WTC11 (cell line): ENCODE results near the gene RITA1.

Source experiments
- CBFB ChIP-seq: sonication (generic); formaldehyde crosslinking; IDR thresholded peaks from 2 replicates; pipeline ENCODE4 v1.8.1; 2022; ENCODE audit warnings: mild to moderate bottlenecking, low read depth, missing genetic modification reagents
- FOXJ3 ChIP-seq: sonication (generic); formaldehyde crosslinking; IDR thresholded peaks from 2 replicates; pipeline ENCODE4 v1.9.0; 2021; ENCODE audit warnings: missing genetic modification reagents, mild to moderate bottlenecking, borderline replicate concordance
- GRHL2 ChIP-seq: fragments of 250-450 bp; sonication (Bioruptor Pico); IDR thresholded peaks from 2 replicates; pipeline ENCODE4 v1.8.0; 2022; ENCODE audit warnings: mild to moderate bottlenecking, moderate library complexity; ENCODE audit not compliant: insufficient replicate concordance, severe bottlenecking
- IRF2 ChIP-seq: sonication (generic); formaldehyde crosslinking; IDR thresholded peaks from 2 replicates; pipeline ENCODE4 v1.8.0; 2022; ENCODE audit warnings: low read depth, missing genetic modification reagents, borderline replicate concordance
- MYBL2 ChIP-seq: sonication (generic); formaldehyde crosslinking; IDR thresholded peaks from 2 replicates; pipeline ENCODE4 v1.8.1; 2023; ENCODE audit warnings: mild to moderate bottlenecking, moderate library complexity, missing genetic modification reagents
- RORB ChIP-seq: fragments of 250-450 bp; sonication (Bioruptor Pico); IDR thresholded peaks from 2 replicates; pipeline ENCODE4 v1.9.0; 2021; ENCODE audit warnings: mild to moderate bottlenecking
- TEAD4 ChIP-seq: sonication (generic); formaldehyde crosslinking; IDR thresholded peaks from 2 replicates; pipeline ENCODE4 v1.8.0; 2022; ENCODE audit warnings: mild to moderate bottlenecking, missing genetic modification reagents
- TF ChIP-seq, protein P1 (sequence below): fragments of 200-600 bp; IDR thresholded peaks from 2 replicates; pipeline ENCODE4 v1.8.0; 2022; ENCODE audit warnings: antibody characterized with exemption
- TF ChIP-seq, protein P2 (sequence below): sonication (generic); formaldehyde crosslinking; IDR thresholded peaks from 2 replicates; pipeline ENCODE4 v1.8.1; 2022; ENCODE audit warnings: mild to moderate bottlenecking, moderate library complexity, missing genetic modification reagents
- TF ChIP-seq, protein P3 (sequence below): sonication (generic); formaldehyde crosslinking; IDR thresholded peaks from 2 replicates; pipeline ENCODE4 v1.8.1; 2022; ENCODE audit warnings: missing genetic modification reagents, borderline replicate concordance
- TF ChIP-seq, protein P4 (sequence below): sonication (generic); formaldehyde crosslinking; IDR thresholded peaks from 2 replicates; pipeline ENCODE4 v1.8.1; 2023; ENCODE audit warnings: mild to moderate bottlenecking, missing genetic modification reagents, moderate library complexity

DNA sequence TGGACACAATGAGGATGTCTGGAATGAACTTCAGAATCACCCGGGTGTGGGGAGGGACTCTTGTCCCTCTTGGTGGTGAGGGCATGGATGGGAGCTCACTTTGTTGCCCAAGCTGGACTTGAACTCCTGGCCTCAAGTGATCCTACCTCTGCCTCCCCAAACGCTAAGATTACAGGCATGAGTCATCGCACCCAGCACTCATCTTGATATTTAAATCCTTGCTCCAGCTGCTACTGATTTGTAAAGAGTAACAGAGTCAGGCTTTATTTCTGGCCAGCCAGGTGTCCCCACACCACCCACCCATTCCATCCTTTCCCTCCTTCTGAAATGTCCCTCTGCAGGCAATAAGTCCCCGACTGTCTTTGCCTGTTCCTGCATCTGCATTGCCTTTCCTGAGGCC is 5.2 kb upstream of the RITA1 start:
- TF ChIP-seq IRF2, result no peak
- TF ChIP-seq, protein P1, sequence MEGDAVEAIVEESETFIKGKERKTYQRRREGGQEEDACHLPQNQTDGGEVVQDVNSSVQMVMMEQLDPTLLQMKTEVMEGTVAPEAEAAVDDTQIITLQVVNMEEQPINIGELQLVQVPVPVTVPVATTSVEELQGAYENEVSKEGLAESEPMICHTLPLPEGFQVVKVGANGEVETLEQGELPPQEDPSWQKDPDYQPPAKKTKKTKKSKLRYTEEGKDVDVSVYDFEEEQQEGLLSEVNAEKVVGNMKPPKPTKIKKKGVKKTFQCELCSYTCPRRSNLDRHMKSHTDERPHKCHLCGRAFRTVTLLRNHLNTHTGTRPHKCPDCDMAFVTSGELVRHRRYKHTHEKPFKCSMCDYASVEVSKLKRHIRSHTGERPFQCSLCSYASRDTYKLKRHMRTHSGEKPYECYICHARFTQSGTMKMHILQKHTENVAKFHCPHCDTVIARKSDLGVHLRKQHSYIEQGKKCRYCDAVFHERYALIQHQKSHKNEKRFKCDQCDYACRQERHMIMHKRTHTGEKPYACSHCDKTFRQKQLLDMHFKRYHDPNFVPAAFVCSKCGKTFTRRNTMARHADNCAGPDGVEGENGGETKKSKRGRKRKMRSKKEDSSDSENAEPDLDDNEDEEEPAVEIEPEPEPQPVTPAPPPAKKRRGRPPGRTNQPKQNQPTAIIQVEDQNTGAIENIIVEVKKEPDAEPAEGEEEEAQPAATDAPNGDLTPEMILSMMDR, result no peak
- no peak for TF ChIP-seq GRHL2 (CRISPR knock-in tag)
- no peak for TF ChIP-seq FOXJ3 (CRISPR knock-in tag)
- TF ChIP-seq, protein P2, sequence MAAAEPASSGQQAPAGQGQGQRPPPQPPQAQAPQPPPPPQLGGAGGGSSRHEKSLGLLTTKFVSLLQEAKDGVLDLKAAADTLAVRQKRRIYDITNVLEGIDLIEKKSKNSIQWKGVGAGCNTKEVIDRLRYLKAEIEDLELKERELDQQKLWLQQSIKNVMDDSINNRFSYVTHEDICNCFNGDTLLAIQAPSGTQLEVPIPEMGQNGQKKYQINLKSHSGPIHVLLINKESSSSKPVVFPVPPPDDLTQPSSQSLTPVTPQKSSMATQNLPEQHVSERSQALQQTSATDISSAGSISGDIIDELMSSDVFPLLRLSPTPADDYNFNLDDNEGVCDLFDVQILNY (CRISPR knock-in tag), result no peak
- no peak for TF ChIP-seq MYBL2 (CRISPR knock-in tag)
- TF ChIP-seq RORB (CRISPR knock-in tag), result no peak
- no peak for TF ChIP-seq TEAD4
- TF ChIP-seq, protein P3, sequence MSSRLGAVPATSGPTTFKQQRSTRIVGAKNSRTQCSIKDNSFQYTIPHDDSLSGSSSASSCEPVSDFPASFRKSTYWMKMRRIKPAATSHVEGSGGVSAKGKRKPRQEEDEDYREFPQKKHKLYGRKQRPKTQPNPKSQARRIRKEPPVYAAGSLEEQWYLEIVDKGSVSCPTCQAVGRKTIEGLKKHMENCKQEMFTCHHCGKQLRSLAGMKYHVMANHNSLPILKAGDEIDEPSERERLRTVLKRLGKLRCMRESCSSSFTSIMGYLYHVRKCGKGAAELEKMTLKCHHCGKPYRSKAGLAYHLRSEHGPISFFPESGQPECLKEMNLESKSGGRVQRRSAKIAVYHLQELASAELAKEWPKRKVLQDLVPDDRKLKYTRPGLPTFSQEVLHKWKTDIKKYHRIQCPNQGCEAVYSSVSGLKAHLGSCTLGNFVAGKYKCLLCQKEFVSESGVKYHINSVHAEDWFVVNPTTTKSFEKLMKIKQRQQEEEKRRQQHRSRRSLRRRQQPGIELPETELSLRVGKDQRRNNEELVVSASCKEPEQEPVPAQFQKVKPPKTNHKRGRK (CRISPR knock-in tag), result no peak
- TF ChIP-seq, protein P4, sequence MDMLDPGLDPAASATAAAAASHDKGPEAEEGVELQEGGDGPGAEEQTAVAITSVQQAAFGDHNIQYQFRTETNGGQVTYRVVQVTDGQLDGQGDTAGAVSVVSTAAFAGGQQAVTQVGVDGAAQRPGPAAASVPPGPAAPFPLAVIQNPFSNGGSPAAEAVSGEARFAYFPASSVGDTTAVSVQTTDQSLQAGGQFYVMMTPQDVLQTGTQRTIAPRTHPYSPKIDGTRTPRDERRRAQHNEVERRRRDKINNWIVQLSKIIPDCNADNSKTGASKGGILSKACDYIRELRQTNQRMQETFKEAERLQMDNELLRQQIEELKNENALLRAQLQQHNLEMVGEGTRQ, result no peak
- TF ChIP-seq CBFB (CRISPR knock-in tag), result no peak
